GM12891 (cell line): ENCODE data around the gene NKX3-2.

ENCODE experiments used
- PAX5 ChIP-seq: IDR thresholded peaks from 2 replicates; pipeline ENCODE4 v1.6.1; 2011; ENCODE audit warnings: low read length, moderate library complexity, mild to moderate bottlenecking; ENCODE audit not compliant: insufficient read depth, severe bottlenecking
- POLR2A ChIP-seq: IDR thresholded peaks from 2 replicates; pipeline ENCODE4 v1.6.1; 2011; ENCODE audit warnings: low read depth, low read length, control low read depth
- POLR2AphosphoS5 ChIP-seq: IDR thresholded peaks from 2 replicates; pipeline ENCODE4 v1.6.1; 2011; ENCODE audit warnings: low read depth, low read length, control low read depth
- TAF1 ChIP-seq: IDR thresholded peaks from 2 replicates; pipeline ENCODE4 v1.6.1; 2011; ENCODE audit warnings: low read depth, low read length, control low read depth

- no peak for TF ChIP-seq POLR2A
- no peak for TF ChIP-seq TAF1
- TF ChIP-seq POLR2AphosphoS5, result no peak
- no peak for TF ChIP-seq PAX5
Measured at GRCh38 chr4:13516315-13516860, 27.9 kb downstream of the NKX3-2 start.
